Measurements from ENCODE around the gene CDH20.

DNA sequence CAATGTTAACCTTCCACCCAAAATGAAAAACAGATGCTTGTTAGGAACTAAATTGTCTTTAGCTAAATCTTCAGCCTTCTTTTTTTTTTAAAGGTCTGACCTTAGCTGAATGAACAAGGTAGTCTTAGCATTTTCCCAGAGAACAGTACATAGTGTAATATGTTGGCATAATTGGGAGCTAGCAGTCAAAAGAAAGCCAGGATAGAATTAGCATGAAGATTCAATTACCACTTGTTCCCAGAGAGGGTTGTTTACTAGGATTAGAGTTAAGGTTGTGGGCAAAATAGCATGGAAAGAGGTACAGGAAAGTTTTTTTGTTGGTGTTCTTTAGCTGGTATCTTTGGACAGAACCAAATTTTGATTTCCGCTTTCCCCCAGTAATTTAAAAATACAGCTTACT is 6.9 kb downstream of the CDH20 start:
- TF ChIP-seq, protein P1, sequence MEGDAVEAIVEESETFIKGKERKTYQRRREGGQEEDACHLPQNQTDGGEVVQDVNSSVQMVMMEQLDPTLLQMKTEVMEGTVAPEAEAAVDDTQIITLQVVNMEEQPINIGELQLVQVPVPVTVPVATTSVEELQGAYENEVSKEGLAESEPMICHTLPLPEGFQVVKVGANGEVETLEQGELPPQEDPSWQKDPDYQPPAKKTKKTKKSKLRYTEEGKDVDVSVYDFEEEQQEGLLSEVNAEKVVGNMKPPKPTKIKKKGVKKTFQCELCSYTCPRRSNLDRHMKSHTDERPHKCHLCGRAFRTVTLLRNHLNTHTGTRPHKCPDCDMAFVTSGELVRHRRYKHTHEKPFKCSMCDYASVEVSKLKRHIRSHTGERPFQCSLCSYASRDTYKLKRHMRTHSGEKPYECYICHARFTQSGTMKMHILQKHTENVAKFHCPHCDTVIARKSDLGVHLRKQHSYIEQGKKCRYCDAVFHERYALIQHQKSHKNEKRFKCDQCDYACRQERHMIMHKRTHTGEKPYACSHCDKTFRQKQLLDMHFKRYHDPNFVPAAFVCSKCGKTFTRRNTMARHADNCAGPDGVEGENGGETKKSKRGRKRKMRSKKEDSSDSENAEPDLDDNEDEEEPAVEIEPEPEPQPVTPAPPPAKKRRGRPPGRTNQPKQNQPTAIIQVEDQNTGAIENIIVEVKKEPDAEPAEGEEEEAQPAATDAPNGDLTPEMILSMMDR (IDR thresholded peaks at IDR 0.05), result no peak
- TF ChIP-seq POLR2A (IDR thresholded peaks at IDR 0.05), result no peak

All from Peyer's patch (tissue), 4 donors.